Kidney (tissue), 14 donors: ENCODE measurements around the gene AKAP13. TPM values are rescaled to one million over a fixed set of nuclear protein-coding genes. Genes with fewer than 3 reads are reported as not detected.
A peak's percentile ranks its signal among the peaks of the same experiment; 100 is the strongest.

Source experiments
- DNase-seq, 5 donors: peaks; one replicate each; pipeline ENCODE4 v3.0.0-alpha.2; 2013 to 2020
- FAIRE-seq: peaks from 2 replicates; lab custom pipeline; 2012; peaks lifted over from hg19 to GRCh38; lab: Jason Lieb, UNC
- H3K27ac ChIP-seq, 2 donors: one replicate each; pipeline ENCODE4 v1.7.0; 2013; ENCODE audit warnings: low read depth in 2 of 2, low read length in 2 of 2, inconsistent platforms in 1 of 2
- H3K27me3 ChIP-seq: one replicate; pipeline ENCODE4 v1.7.1; 2013; ENCODE audit warnings: low read length, inconsistent platforms; ENCODE audit not compliant: control insufficient read depth, insufficient read depth
- H3K36me3 ChIP-seq, 3 donors: one replicate each; pipeline versions ENCODE4 v1.7.0 to v1.7.1; 2013; ENCODE audit warnings: low read length in 3 of 3, control low read depth in 1 of 3, inconsistent platforms in 1 of 3; ENCODE audit not compliant: insufficient read depth in 3 of 3, control insufficient read depth in 2 of 3
- H3K4me1 ChIP-seq, 3 donors: one replicate each; pipeline versions ENCODE4 v1.7.0 to v1.7.1; 2013; ENCODE audit warnings: low read length in 3 of 3, inconsistent platforms in 1 of 3, low read depth in 1 of 3; ENCODE audit not compliant: control insufficient read depth in 2 of 3, insufficient read depth in 2 of 3
- H3K4me3 ChIP-seq, 3 donors: one replicate each; pipeline versions ENCODE4 v1.7.0 to v1.8.1; 2013; ENCODE audit warnings: low read length in 3 of 3, control low read depth in 1 of 3, inconsistent platforms in 1 of 3
- H3K9ac ChIP-seq, 3 donors: one replicate each; pipeline versions ENCODE4 v1.7.0 to v1.7.1; 2013; ENCODE audit warnings: low read length in 3 of 3, control low read depth in 1 of 3, inconsistent platforms in 1 of 3
- H3K9me3 ChIP-seq, 3 donors: one replicate each; pipeline versions ENCODE4 v1.7.0 to v1.7.1; 2013; ENCODE audit warnings: low read length in 3 of 3, control low read depth in 1 of 3, inconsistent platforms in 1 of 3; ENCODE audit not compliant: control insufficient read depth in 2 of 3, insufficient read depth in 1 of 3
- CTCF ChIP-seq: IDR thresholded peaks from 3 replicates; pipeline ENCODE4 v1.5.1; 2012; ENCODE audit warnings: mild to moderate bottlenecking, moderate library complexity, borderline replicate concordance; ENCODE audit not compliant: insufficient read depth; ENCODE audit errors: extremely low read depth
- intact Hi-C: fragments of 100-400 bp; cut with DNase I; formaldehyde crosslinking; loops from one replicate; pipeline ENCODE4 v1.11.1; 2022
- polyA plus RNA-seq: library from polyadenylated mRNA; stranded (reverse); fragments of 350-450 nt; fragmentation: Illumina TruSeq; extraction: RNeasy Lipid Tissue Mini Kit (QIAGEN cat#74804); gene quantifications from one replicate; pipeline ENCODE4 v1.2.3, GENCODE V29; 2014; ENCODE audit warnings: low read depth, low replicate concordance; ENCODE audit not compliant: insufficient read depth
- total RNA-seq: library from RNA; stranded (reverse); fragmentation: NEBNext Ultra II Directional; extraction: Animal tissue kit (Norgen Biotek cat#: 25700); gene quantifications from one replicate; pipeline ENCODE4 v1.2.1, GENCODE V29; 2021
- donor health status: control.
- donor health status: control.
- donor health status: control.
- donor health status: control.
- donor health status: control.
- donor health status: DM: yes; HTN: yes; CAD: no.
- donor health status: Normal renal cell carcinoma (clear cell type).

The AKAP13 gene
- total and polyA plus RNA-seq, 2 donors from 2014 or later, result 18.8 to 174 TPM

DNA sequence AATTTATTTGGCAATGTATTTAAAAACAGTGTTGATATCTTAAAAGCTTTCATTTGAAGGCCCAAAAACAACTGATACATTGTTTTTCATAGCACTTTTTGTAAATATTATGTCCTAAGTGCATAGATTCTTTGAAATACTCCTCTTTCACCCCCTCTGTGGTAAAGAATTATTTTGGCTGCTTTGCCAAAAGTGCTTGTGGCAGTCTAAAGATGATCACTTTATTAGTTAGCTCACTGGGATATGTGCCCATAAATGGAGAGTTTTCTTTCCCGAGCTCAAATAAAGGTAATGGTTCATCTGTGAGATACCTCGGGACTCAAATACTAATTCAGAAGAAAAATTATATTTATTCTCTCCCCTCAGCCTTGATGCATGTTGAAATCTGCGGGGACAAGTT, 16.7 kb downstream of the AKAP13 start:
- no peak overlapping the region for H3K9ac ChIP-seq
- DNase-seq, result no peak
- no peak for FAIRE-seq
- H3K9me3 ChIP-seq, result no peaks in the 10 kb centered on the region
- intact Hi-C loops, result no loop called here
- no peak for TF ChIP-seq CTCF
- H3K27me3 ChIP-seq, result no peaks in the 10 kb centered on the region
- no peak overlapping the region for H3K4me3 ChIP-seq
- no peaks in the 10 kb centered on the region for H3K36me3 ChIP-seq
- peaks cover 2 to 28% (median 9%) of the 10 kb centered on the region in 3 donors for H3K4me1 ChIP-seq
- H3K27ac ChIP-seq, result no peak overlapping the region

DNA sequence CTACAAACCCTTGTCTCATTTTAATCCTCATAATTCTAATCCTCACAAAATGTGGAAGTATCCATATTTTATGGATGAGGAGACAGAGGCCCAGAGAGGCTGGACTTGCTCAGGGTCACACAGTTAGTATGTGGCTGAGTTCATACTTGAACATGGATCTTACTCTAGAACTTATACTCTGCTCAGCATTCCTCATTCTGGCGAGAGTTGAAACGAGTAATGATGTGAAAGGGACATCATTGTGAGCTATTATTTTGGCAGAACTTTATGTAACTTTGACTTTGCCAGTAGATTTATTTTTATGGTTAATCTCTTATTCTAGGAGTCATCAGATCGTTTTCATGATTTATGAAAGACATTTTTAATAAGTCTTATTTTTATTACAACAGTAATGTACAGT, 17.5 kb downstream of the AKAP13 start:
- Histone ChIP-seq H3K9ac (no peak overlapping the region), H3K27ac (no peak overlapping the region), H3K9me3 (no peaks in the 10 kb centered on the region), H3K36me3 (no peaks in the 10 kb centered on the region), H3K27me3 (no peaks in the 10 kb centered on the region), H3K4me1 (peaks cover 2 to 30% (median 9%) of the 10 kb centered on the region in 3 donors), H3K4me3 (no peak overlapping the region)
- intact Hi-C loops, result no loop called here
- DNase-seq (no peak), FAIRE-seq (peak; percentile 27)
- TF ChIP-seq CTCF, result no peak

- Histone ChIP-seq H3K36me3 (no peaks in the 10 kb centered on the region), H3K27me3 (no peaks in the 10 kb centered on the region), H3K4me1 (peaks cover 0 to 23% (median 9%) of the 10 kb centered on the region in 3 donors), H3K9me3 (no peaks in the 10 kb centered on the region), H3K4me3 (no peak overlapping the region), H3K9ac (no peak overlapping the region), H3K27ac (no peak overlapping the region)
- TF ChIP-seq CTCF, result no peak
- DNase-seq (no peak), FAIRE-seq (no peak)
- intact Hi-C loops, result no loop called here
Measured at GRCh38 chr15:85398822-85399221, 18.4 kb downstream of the AKAP13 start.

- Histone ChIP-seq H3K9ac (no peak overlapping the region), H3K4me1 (peaks cover 1 to 18% (median 3%) of the 10 kb centered on the region in 3 donors), H3K27ac (no peak overlapping the region), H3K36me3 (no peaks in the 10 kb centered on the region), H3K27me3 (no peaks in the 10 kb centered on the region), H3K4me3 (no peak overlapping the region), H3K9me3 (no peaks in the 10 kb centered on the region)
- FAIRE-seq (no peak), DNase-seq (no peak)
- intact Hi-C loops, result no loop called here
- no peak for TF ChIP-seq CTCF
Measured at GRCh38 chr15:85399627-85400026, 19.2 kb downstream of the AKAP13 start.
